GM18873 (cell line): Measurements from ENCODE around the gene RREB1.

Experiments
- ATAC-seq: cut with Tn5 transposase; IDR thresholded peaks from one replicate; pipeline ENCODE4 v1.9.1; 2021; ENCODE audit warnings: mild to moderate bottlenecking, moderate library complexity, moderate number of reproducible peaks; ENCODE audit not compliant: unreplicated experiment, low FRiP score

RREB1 gene

DNA sequence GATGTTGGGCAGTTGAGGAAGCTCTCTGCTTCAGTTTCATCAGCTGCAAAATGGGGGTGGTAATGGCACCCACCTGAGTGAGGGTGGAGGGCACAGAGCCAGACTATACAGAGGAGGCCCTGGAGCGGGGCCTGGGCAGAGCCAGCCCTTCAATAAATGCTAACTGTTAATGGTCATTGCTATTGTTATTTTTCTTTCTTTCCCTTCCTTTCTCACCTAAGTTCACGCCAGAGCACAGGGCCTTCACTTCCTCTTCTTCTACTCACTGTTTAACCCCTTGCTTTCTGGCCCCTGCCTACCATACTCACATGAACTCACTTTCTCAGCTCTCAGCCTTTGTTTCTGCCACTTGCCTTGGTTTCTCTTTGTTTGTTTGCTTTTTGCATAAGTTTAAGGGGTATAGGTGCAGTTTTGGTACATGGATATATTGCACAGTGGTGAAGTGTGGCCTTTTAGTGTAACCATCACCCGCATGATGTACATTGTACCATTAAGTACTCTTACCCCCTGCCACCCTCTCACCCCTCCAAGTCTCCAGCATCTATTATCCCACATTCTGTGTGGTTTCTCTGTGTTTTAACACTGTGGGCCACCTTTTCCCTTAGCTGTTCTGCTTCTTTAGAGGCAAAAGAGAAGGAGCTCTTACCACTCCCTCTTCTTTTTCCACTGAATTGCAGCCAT, 7.5 kb upstream of the RREB1 start:
- ATAC-seq: no peak

DNA sequence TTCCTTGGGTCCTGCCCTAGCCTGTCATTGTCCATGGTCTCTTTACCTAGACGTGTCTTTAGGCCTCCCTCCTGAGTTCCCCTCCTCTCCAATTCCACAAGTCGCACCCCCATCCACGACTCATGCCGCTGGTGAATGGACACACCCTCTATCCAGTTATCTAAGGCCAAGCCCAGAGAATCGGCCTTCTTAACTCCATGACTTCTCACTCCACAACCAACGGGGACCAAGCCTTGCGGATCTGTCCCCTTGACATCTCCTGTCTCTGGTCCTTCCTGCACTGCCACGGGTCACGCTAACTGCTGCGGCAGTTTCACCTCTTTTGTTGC, 7.0 kb upstream of the RREB1 start:
- no peak for ATAC-seq

DNA sequence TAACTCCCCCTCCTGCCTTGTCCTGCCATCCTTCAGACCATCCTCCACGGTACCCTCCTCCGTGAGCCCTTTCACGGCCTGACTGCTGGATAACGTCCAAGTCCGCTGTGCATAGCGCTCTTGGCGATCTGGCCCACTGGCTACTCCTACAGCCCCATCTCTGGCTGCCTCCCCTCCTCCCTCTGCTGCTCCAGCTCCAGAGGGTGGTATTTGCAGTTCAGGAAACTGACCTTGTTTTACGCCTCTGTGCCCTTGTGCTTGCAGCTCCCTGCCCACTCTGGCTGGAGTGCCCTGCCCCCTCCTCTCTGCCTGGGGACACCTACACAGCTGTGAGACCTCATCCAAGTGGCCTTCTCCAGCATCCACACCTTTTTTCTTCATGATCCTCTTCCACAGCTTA, 6.5 kb upstream of the RREB1 start:
- no peak for ATAC-seq

DNA sequence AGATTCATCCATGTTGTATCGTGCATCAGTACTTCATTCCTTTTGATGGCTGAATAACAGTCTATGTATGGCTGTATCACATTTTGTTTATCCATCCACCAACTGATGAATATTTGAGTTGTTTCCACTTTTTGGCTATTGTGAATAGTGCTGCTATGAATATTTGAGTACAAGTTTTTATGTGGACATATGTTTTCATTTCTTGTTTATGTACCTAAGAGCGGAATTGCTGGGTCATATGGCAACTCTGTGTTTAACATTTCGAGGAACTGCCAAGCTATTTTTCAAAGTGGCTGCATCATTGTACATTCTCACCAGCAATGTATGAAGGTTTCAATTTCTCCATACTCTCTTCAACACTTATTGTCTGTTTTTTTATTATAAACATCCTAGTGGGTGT, 3.0 kb upstream of the RREB1 start:
- no peak for ATAC-seq

DNA sequence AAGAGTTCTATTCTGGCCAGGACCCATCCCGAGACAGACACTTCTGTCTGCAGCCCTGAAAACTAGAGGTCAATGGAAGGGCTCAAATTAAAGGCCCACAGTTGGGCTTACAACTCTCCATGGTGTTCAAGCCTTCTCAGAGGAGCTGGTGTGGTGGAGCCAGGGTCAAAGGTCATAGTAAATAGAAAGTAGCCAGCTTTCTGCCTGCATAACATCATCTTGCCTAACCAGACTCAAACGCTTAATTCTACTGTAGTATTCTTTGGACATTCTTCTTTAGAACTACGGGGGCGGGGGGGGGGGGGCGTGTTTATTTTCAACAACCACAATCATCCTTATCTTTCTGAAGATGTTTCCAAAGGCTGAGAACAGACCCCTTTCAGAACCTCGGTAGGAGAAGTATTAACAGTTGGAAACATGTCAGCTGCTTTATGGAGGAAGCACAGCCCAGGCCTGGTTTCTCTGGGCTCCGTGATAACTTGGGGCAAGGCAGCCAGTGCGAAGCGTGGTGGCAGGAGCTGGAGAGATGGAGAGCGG, 1.5 kb upstream of the RREB1 start:
- no peak for ATAC-seq

DNA sequence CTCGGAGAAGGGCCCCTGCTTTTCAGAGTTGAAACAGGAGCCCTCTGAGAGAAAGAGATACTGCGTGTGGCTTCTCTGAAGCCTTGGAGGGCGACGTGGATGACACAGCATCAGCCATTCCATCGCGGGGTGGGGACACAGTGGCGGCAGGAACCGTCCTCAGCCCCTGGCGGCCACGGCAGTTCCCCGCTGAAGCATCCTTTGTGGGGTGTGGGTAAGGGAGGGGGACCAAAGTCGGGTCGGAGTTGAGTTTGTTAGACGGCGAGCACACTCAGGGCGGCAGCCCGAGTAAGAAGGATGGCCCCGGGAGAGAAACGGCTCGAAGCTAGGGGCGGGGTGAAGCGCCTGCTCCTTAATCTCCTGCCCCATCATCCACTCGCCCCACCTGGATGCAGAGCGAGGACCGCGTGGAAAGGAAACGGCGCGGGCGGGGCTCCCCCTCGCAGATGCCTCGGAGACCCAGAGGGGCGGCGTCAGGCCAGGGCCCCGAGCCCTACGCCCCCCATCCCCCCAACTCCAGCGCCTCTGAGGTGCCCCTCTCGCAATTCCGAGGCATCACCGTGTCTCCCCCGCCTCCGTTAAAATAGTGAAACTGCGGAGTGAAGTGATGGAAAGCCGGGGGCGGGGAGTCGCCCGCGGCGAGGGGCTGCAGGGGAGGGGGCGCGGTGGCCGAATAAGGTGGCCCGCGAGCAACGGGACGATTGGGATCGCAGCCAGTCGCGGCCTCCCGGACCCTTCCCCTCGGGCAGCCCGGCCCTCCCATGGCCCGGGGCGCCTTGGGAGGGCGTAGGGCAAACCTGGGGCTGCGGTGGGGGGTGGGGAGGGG, 796 bp upstream of the RREB1 start:
- peak; percentile 26 for ATAC-seq

DNA sequence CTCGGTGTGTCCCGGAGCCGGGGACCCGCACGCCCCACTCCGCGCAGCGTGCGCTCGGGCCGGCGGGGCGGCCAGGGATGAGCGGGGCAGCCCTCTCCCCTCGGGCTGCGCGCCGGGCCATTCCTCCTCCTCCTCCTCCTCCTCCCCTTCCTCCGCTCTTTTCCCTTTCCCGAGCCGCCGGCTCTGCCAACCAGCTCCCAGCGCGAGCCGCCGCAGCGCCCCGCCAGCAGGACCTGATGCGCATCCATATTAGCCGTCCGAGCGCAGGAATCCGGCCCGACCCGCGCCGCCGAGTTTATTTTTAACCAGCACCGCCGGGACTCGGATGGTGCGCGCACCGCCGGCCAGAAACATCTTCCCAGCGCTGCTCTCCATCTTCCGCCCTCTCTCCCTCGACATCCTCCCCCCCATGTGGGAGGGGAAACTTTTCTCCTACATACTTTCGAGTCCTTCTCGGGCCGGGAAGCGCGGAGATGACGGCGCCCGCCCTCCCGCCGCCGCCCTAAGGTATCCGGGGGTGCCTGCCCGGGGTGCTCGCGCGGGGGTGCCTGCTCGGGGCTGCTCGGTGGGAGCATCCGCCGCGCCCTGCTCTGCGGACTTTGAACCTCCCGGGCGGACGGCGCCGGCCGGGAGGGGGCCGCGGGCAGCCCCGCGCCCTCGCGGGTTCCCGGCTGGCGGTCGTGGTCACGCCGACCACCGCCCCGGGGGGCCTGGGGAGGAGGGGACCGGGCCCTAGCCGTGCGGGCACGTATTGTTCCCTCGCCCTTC, 619 bp downstream of the RREB1 start:
- ATAC-seq: peak; percentile 7

DNA sequence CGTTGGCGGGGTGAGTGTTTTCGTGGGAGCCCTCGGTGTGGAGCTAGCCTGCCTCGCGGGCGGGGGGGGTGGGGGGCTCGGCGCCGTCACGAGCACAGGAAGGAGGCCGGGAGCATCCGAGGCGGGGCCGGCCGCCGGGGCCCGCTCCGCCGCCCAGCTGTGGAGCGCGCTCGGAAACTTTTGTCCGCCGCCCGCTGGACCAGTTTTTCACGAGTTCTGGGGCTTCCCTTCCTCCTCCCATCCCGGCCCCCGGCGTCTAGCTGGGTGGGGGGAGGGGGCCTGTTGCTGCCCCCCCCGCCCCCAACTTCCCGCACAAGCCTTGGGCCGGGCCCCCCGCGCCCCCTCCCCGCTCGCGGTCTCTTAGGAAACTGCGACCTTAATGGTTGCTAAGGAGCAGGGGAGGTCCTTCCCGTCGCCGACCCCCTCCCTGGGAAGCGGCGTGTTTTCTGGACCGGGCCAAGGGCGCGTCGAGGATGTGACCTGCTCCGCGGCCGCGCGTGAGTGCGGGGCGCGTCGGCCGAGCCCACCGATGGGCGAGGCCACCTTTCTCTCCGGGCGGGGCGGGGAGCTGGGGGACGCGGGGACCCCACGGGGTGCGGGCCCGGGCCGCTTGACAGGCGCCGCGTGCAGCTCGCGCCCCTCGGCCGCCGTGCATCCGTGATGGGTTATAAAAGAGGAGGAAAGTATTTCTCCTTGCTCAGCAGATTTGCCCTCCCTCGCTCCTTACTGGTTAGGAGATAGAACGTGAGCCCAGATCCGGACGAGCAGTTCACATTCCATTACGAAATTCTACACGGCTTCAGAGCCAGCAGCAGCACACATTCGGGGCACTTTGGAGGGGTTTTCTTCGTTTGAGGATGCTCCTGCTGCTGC, 1.4 kb downstream of the RREB1 start:
- no peak for ATAC-seq

DNA sequence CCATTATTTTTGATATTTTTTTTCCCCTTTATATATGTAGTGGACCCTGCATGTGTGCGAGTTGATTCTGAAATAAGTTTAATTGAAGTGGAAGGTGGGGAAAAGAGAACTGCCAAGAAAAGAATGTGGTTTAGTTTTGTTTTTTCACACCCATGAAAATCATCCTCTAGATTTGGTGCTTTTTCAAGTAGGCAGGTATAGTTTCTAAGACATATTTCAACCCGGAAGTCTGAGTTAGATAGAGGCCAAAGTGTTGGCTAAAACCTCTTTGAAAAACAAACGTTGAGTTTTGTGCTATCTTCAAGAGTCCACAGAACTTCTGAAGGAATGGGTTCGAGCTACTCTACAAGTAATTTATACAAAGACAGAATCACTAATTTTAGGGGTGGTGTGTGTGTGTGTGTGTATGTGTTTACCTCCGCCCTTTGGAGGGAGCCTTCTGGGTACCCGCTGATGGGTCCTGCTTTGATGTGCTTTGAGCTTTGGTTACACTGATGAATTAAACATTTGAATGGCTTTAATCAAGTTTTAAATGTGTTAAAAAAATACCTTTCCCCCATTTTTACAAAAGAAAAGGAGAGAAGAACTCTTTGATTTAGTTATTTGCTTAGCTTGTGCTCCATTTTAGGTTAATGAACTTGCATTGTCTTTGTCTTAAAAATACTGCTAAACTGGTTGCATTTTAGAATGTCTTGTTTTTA, 2.5 kb downstream of the RREB1 start:
- ATAC-seq: no peak

DNA sequence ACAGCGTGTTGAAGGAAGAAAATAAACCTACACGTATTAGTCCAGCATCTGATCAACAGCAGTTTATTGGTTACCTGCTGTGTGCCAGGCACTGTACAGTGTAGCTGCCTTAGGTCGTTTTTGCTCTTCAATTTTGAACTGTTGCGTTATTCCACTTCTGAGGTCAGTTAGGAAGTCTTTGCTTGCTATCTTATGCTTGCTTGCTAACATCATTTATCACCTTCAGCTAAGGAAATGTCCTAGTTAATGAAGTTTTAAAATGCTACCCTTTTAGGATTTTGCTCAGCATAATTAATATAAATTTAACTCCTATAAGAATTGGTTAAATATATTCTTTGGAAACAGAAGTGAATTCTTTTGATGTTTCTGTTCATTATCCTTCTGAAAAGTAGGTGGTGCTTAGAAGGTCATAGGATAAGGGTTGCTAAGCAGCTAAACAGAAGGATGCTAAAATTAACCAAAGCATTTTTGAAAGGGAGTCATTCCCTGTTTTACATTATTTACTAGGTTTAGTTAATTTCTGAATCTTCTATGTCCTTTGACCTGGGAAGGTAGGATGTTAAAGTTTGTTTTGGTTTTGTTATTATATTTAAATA, 3.4 kb downstream of the RREB1 start:
- ATAC-seq: no peak

DNA sequence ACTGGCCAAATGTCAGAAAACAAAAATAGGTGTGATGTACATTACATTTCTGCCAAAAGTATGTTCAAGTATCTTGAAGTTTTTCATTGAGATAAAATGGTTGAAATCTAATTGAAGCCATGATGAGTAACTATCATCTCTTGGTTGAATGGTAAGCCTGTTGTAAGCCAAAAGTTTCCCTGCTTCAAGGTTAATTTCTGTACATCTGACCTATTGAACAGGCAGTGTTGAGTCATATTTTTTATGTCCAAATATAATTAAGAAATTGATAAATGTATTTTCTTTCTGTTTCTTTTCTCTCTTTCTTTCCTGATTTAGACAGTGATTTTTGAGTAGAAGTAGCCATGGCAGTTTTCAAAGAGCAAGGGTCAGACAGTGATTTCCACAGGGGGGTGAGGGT, 4.4 kb downstream of the RREB1 start:
- ATAC-seq: no peak

DNA sequence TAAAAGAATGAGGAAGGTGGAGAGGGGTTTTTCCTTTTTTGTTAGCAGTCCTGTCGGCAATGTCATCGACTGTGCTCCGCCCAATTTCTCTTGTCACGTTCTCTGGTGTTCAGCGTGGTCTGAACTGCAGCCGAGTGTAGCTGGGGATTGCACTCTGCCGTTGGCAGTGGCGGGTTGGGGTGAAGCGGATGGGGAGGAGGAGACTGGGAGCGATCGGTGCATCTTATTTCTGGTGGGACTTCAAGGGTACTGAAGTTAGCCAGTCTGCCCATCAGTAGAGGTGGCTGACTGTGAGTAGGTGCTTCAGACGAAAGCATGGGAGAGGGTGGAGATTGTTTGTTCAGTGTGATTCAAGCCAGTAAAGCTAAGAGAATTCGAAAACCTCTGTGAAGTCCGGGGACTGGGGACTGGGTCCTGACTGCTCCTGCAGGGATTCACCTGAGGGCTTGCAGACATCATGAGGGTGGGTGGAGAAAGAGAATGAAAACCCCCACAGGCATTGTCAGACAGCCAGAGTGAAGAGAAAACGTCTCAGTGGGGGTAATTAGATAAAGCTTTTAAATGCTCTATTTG, 5.1 kb downstream of the RREB1 start:
- ATAC-seq: no peak

DNA sequence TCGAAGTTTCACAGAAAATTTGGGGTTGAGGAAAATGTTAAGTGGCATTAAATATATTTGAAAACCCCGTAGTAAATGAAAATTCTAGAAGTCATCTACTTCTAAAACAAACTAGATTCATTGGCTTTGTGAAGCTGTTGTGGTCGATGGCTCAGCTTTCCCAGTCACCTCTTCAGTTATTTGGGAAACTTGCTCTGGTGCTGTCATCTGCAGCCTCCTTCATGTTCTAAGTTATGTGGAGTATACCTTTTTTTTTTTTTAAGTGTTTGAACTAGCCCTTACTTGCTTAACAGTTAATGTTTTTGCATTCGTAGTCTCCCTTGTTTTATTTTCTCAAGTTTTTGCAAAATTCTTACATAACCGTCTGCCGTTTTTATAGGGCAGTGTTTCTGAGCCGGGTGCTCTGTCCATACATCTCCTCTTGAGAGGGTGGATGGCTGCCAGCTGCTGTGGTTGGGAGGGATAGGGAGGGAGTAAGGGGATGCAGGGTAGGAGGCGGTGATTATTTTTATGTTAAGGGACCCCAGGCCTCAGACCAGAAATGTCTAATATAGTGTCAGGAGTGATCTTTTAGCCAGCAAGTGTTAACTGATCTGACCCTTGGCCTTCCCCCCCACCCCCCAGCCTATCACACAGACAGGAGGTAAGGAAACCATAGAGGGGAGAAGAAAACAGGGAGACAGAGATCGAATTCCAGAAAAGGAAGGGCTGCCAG, 7.1 kb downstream of the RREB1 start:
- ATAC-seq: no peak

DNA sequence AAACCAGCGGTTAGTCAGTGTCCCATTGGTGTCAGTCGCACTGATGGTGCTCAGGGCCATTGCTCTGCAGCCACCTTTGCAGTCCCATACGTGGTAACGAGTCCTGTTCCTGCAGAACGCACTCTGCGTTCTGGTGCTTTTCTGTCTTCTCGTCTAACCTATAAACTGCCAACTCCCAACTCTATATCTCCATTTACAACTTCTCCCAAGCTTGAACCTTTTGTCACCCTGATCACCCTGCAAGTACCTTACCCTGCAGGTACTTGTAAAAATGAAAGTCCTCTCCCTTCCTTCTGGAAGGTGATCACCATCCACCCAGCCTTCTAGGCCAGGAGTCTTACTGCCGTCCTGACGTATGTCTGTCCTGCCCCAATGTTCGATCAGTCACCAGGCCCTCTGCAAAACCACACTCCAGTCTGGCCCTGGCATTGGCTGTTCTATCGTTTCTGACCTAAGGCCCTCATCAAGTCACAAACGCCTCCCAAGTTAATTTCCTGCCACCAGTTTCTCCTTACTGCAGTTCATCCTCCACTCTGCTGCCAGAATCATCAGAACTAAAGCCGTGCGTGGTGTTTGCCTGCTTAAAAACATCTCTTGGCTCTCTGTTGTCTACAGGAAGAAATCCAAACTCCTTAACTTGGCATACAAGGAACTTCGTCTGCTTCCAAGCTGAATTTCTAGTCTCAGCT, 7.9 kb downstream of the RREB1 start:
- ATAC-seq: no peak

DNA sequence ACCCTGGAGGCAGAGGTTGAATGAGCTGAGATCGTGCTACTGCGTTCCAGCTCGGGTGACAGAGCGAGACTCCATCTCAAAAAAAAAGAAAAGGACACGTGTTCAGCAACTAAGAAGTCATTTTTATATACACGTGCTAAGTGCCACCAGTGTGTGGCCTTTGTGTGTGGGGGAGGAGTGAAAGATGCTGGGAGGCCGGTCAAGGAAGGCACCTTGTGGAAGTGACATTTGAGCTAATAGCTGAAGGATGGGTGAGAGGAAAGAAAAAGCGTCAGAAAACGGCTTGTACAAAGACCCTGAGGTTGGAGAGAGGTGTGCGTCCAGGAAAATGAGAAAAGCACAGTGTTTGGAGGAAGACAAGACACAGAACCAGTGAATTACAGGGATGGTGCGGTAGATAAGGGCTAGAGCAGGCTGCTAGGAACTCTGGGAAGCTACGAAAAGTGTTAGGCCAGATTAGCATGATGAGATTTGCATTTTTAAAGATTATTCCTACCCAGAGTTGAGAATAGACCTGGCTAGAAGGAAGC, 11.6 kb downstream of the RREB1 start:
- no peak for ATAC-seq

DNA sequence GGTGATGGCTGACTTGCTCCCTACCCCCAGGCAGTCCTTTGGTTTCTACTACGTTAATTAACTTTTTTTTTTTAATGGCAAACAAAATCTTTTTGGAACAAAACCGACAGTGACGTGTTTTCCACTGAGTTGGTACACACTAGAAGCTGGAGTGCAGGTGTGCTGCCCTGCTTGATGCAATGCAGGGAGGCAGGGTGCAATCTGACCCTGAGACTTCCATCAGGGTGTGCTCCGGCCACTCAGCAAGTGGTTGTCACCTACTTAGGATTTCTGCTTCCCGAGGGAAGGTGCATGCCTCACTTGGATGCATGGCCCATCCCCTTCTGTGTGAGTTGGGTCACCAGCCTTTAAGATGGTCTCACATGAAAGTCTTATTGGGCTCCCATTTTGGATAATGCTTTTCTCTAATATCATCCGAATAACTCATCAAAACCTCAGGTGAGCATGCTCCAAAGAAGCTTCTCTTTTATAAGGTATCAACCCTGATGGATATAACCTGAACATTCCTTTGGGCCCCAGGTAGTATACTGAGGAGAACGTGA, 14.0 kb downstream of the RREB1 start:
- no peak for ATAC-seq

DNA sequence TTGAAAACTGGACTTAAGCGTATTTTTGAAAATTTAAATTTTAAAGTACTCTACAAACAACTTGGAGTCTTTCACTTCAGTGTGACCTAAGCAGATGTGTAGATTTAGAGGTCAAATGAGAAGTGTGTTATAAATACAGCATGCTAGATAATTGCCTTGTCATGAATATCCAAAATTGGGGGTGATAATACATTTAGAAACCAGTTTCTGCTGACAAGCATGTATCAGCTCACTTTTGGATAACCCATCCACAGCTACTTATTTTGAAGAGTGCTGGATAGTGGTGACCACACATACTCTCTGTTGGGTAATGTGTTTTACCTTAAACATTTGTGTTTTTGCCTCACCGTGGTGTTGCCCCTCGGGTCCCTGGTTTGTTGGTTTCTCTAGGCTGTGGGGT, 14.9 kb downstream of the RREB1 start:
- no peak for ATAC-seq
